CD14-positive monocyte (primary cell): ENCODE measurements around the gene GLB1L2. TPM values are rescaled to one million over a fixed set of nuclear protein-coding genes. Genes with fewer than 3 reads are reported as not detected.

Experiments used
- DNase-seq, 3 donors: peaks; one replicate each; pipeline ENCODE4 v3.0.0-alpha.2; 2011 to 2022
- H2AFZ ChIP-seq: 2 replicates; pipeline ENCODE4 v1.6.0; 2012; ENCODE audit warnings: mild to moderate bottlenecking, low read depth, low read length, inconsistent platforms; ENCODE audit not compliant: insufficient read depth, poor library complexity, severe bottlenecking
- H3K27ac ChIP-seq, 2 donors: 1 replicate in 1 of 2; 2 replicates in 1 of 2; pipeline ENCODE4 v1.5.1; 2012 to 2013; ENCODE audit warnings: low read length in 2 of 2, control low read depth in 1 of 2, inconsistent platforms in 1 of 2, low read depth in 1 of 2, mild to moderate bottlenecking in 1 of 2
- H3K27me3 ChIP-seq, 2 donors: one replicate each; pipeline versions ENCODE4 v1.6.0 to v1.6.1; 2011 to 2013; ENCODE audit warnings: low read length in 2 of 2; ENCODE audit not compliant: control insufficient read depth in 2 of 2, insufficient read depth in 2 of 2
- H3K36me3 ChIP-seq, 2 donors: replicated peaks in 1 of 2; 1 replicate in 1 of 2; 2 replicates in 1 of 2; pipeline versions ENCODE4 v1.5.1 to v1.6.1; 2012 to 2013; ENCODE audit warnings: low read length in 2 of 2, control low read depth in 1 of 2, inconsistent platforms in 1 of 2, mild to moderate bottlenecking in 1 of 2; ENCODE audit not compliant: insufficient read depth in 2 of 2, control insufficient read depth in 1 of 2
- H3K4me1 ChIP-seq, 2 donors: 1 replicate in 1 of 2; 2 replicates in 1 of 2; pipeline versions ENCODE4 v1.5.1 to v1.6.1; 2012 to 2013; ENCODE audit warnings: low read length in 2 of 2, control low read depth in 1 of 2, inconsistent platforms in 1 of 2, mild to moderate bottlenecking in 1 of 2, moderate library complexity in 1 of 2; ENCODE audit not compliant: insufficient read depth in 2 of 2, control insufficient read depth in 1 of 2
- H3K4me2 ChIP-seq: replicated peaks from 2 replicates; pipeline ENCODE3; 2012; ENCODE audit warnings: low read length, moderate library complexity, mild to moderate bottlenecking; ENCODE audit not compliant: poor library complexity, severe bottlenecking; ENCODE audit errors: extremely low read depth
- H3K4me3 ChIP-seq, 3 experiments: fragments of 200-600 bp in 1 of 3; sonication (generic) in 1 of 3; replicated peaks in 1 of 3; 1 replicate in 2 of 3; 2 replicates in 1 of 3; pipeline ENCODE4 v1.5.1; 2011 to 2013; ENCODE audit warnings: low read length in 3 of 3, mild to moderate bottlenecking in 3 of 3, control low read depth in 2 of 3, low read depth in 2 of 3, inconsistent platforms in 1 of 3, moderate library complexity in 1 of 3
- H3K79me2 ChIP-seq: 2 replicates; pipeline ENCODE4 v1.6.0; 2012; ENCODE audit warnings: mild to moderate bottlenecking, control low read depth, inconsistent platforms, low read length, moderate library complexity; ENCODE audit not compliant: insufficient read depth
- H3K9ac ChIP-seq: 2 replicates; pipeline ENCODE4 v1.6.0; 2017; ENCODE audit warnings: low read length, mild to moderate bottlenecking; ENCODE audit not compliant: insufficient read depth, poor library complexity, severe bottlenecking
- H3K9me3 ChIP-seq, 2 donors: replicated peaks in 1 of 2; 1 replicate in 1 of 2; 2 replicates in 1 of 2; pipeline versions ENCODE4 v1.5.1 to v1.6.1; 2012 to 2013; ENCODE audit warnings: low read length in 2 of 2, control low read depth in 1 of 2; ENCODE audit not compliant: control insufficient read depth in 1 of 2, insufficient read depth in 1 of 2
- H4K20me1 ChIP-seq: 2 replicates; pipeline ENCODE4 v1.6.0; 2012; ENCODE audit warnings: mild to moderate bottlenecking, low read length, control low read depth, moderate library complexity; ENCODE audit not compliant: insufficient read depth
- H3K27ac Mint-ChIP-seq, 7 donors: one replicate each; pipeline ENCODE4 v1.8.0; 2020; ENCODE audit warnings: mild to moderate bottlenecking in 7 of 7, mixed read lengths in 7 of 7, moderate library complexity in 6 of 7, inconsistent platforms in 2 of 7
- H3K27me3 Mint-ChIP-seq, 3 donors: one replicate each; pipeline ENCODE4 v1.8.0; 2021 to 2022; ENCODE audit warnings: low read depth in 3 of 3, mild to moderate bottlenecking in 3 of 3, mixed read lengths in 3 of 3, moderate library complexity in 3 of 3, inconsistent platforms in 1 of 3
- H3K36me3 Mint-ChIP-seq, 2 donors: one replicate each; pipeline ENCODE4 v1.8.0; 2020; ENCODE audit warnings: mixed read lengths in 2 of 2, inconsistent platforms in 1 of 2, mild to moderate bottlenecking in 1 of 2
- H3K4me1 Mint-ChIP-seq: one replicate; pipeline ENCODE4 v1.8.0; 2020; ENCODE audit warnings: mild to moderate bottlenecking, mixed read lengths
- H3K4me3 Mint-ChIP-seq, 2 donors: one replicate each; pipeline ENCODE4 v1.8.0; 2020; ENCODE audit warnings: mild to moderate bottlenecking in 2 of 2, mixed read lengths in 2 of 2, moderate library complexity in 1 of 2
- H3K9me3 Mint-ChIP-seq, 7 donors: one replicate each; pipeline ENCODE4 v1.8.0; 2020 to 2022; ENCODE audit warnings: mixed read lengths in 7 of 7, mild to moderate bottlenecking in 6 of 7, moderate library complexity in 6 of 7, inconsistent platforms in 2 of 7
- WGBS: methylation state at CpG from one replicate; pipeline ENCODE4 v1.1.5; 2013; ENCODE audit warnings: missing lambda C conversion rate; ENCODE audit not compliant: insufficient coverage; 5-methylcytosine and 5-hydroxymethylcytosine counted together
- intact Hi-C, 2 donors: fragments of 100-400 bp; cut with micrococcal nuclease; formaldehyde crosslinking; loops; one replicate each; pipeline versions ENCODE4 v1.15.0 to v1.15.1; 2023
- polyA plus RNA-seq, 3 donors: library from polyadenylated mRNA; depleted of rRNA in 1 of 3; unstranded in 2 of 3; stranded (reverse) in 1 of 3; fragments of 300-500 nt in 2 of 3; fragments of >200 nt in 1 of 3; fragmentation: Illumina TruSeq in 2 of 3; gene quantifications; 1 replicate in 2 of 3; 2 replicates in 1 of 3; pipeline ENCODE4 v1.2.3, GENCODE V29; 2012 to 2021
- TF ChIP-seq, protein P1 (sequence below): fragments of 200-600 bp; IDR thresholded peaks from one replicate; pipeline ENCODE4 v1.8.0; 2022; ENCODE audit warnings: antibody characterized with exemption, mild to moderate bottlenecking

Gene GLB1L2
- polyA plus RNA-seq, 3 donors = not detected

DNA sequence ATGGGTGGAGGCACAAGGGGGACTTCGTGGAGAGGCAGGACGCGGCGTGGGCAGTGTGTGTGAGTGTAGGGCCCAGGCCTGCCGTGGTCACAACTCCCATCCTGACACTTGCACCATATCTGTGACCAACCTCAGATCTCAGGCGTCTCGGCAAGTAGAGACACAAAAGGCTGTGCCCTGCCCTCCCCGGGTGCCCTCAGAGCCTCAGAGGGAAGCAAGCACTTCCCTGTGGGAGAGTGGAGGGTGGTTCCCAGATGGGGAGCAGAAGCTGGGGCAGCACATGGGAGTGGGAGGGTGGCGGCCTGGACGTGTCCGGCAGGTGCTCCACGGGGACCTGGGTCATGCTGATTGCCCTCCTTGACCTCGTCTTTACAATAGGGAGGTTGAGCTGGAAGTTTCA is 59.9 kb downstream of the GLB1L2 start:
- Histone ChIP-seq H3K36me3 (no peaks in the 10 kb centered on the region), H3K9ac (no peak overlapping the region), H3K4me2 (no peak overlapping the region), H4K20me1 (no peaks in the 10 kb centered on the region), H3K27me3 (no peaks in the 10 kb centered on the region), H3K79me2 (no peaks in the 10 kb centered on the region), H3K4me3 (no peak overlapping the region), H3K27ac (no peak overlapping the region), H3K4me1 (no peaks in the 10 kb centered on the region), H3K9me3 (no peaks in the 10 kb centered on the region), H2AFZ (no peak overlapping the region)
- no peak overlapping the region for H3K4me3 Mint-ChIP-seq
- no peaks in the 10 kb centered on the region for H3K36me3 Mint-ChIP-seq
- intact Hi-C loops = no loop called here
- TF ChIP-seq, protein P1, sequence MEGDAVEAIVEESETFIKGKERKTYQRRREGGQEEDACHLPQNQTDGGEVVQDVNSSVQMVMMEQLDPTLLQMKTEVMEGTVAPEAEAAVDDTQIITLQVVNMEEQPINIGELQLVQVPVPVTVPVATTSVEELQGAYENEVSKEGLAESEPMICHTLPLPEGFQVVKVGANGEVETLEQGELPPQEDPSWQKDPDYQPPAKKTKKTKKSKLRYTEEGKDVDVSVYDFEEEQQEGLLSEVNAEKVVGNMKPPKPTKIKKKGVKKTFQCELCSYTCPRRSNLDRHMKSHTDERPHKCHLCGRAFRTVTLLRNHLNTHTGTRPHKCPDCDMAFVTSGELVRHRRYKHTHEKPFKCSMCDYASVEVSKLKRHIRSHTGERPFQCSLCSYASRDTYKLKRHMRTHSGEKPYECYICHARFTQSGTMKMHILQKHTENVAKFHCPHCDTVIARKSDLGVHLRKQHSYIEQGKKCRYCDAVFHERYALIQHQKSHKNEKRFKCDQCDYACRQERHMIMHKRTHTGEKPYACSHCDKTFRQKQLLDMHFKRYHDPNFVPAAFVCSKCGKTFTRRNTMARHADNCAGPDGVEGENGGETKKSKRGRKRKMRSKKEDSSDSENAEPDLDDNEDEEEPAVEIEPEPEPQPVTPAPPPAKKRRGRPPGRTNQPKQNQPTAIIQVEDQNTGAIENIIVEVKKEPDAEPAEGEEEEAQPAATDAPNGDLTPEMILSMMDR = no peak
- H3K27me3 Mint-ChIP-seq = peaks cover 4 to 10% (median 7%) of the 10 kb centered on the region in 3 donors
- H3K27ac Mint-ChIP-seq = peak overlapping the region in 1 of 7 donors; percentile 54
- H3K9me3 Mint-ChIP-seq = no peaks in the 10 kb centered on the region
- DNase-seq = no peak
- WGBS = 93% methylated on average over 8 of the region's 13 CpGs
- H3K4me1 Mint-ChIP-seq = peaks cover 6% of the 10 kb centered on the region

DNA sequence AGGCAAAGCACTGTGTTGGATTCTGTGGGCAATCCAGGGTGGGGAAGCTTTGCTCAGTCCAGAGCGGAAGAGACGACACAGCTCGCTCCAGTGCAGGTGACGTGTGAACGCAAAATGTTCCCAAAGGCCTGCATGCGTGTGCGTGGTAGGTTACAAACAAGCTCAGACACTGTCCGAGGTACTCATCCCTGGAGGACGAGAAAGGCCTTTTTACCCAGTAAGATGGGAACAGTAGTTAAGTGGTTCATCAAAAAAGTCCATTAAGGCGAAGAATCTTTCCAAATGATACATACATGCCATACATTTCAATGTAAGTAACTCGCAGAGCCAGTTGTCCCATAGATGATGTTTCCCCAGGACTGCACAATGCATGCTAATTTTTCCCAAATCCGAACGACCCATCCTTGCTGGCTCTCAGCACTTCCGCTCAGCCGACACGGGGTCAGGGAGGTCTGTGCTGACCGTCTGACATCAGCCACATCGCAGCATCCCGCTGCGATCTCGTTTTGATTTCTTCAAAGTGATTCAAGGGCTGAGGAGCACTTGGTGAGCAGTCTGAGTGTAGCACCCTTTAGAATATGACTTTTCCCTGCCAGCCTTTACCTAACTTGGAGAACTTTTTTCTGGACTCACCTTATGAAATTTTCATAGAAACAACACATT is 61.3 kb downstream of the GLB1L2 start:
- intact Hi-C loops = no loop called here
- H3K4me3 ChIP-seq = no peak overlapping the region
- no peak for DNase-seq
- no peak overlapping the region for H3K27ac ChIP-seq
- no peaks in the 10 kb centered on the region for H3K27me3 ChIP-seq
- H3K4me1 ChIP-seq = no peaks in the 10 kb centered on the region
- no peaks in the 10 kb centered on the region for H3K79me2 ChIP-seq
- no peak overlapping the region for H3K27ac Mint-ChIP-seq
- TF ChIP-seq, protein P1 = no peak
- no peaks in the 10 kb centered on the region for H4K20me1 ChIP-seq
- H3K9me3 ChIP-seq = no peaks in the 10 kb centered on the region
- H3K36me3 Mint-ChIP-seq = no peaks in the 10 kb centered on the region
- peaks cover 3 to 7% (median 7%) of the 10 kb centered on the region in 3 donors for H3K27me3 Mint-ChIP-seq
- no peaks in the 10 kb centered on the region for H3K9me3 Mint-ChIP-seq
- WGBS = 94% methylated on average over 18 of the region's 21 CpGs
- no peak overlapping the region for H3K4me2 ChIP-seq
- no peaks in the 10 kb centered on the region for H3K36me3 ChIP-seq
- no peaks in the 10 kb centered on the region for H3K4me1 Mint-ChIP-seq
- no peak overlapping the region for H3K9ac ChIP-seq
- H2AFZ ChIP-seq = no peak overlapping the region
- no peak overlapping the region for H3K4me3 Mint-ChIP-seq
